ENCODE data around the gene FAM110D.

The FAM110D gene

GRCh38 chr1:26189331-26189730 lies 30.5 kb downstream of the FAM110D start:
- in situ Hi-C loops (cut with MboI; ENCODE audit: low pct_unique_long_range_greater_than_20kb, low sequenced_read_pairs, unreplicated experiment) = no loop called here
- DNase-seq (ENCODE audit: low spot score) = no peak
- no peak for TF ChIP-seq CTCF (IDR thresholded peaks at IDR 0.05; ENCODE audit: extremely low read depth, insufficient read depth, missing control alignments)

- DNase-seq (ENCODE audit: low spot score) = no peak
- TF ChIP-seq CTCF (IDR thresholded peaks at IDR 0.05; ENCODE audit: extremely low read depth, insufficient read depth, missing control alignments) = no peak
- in situ Hi-C loops (cut with MboI; ENCODE audit: low pct_unique_long_range_greater_than_20kb, low sequenced_read_pairs, unreplicated experiment) = no loop called here
Observed at GRCh38 chr1:26189751-26190275, 30.9 kb downstream of the FAM110D start.

GRCh38 chr1:26190373-26190987 lies 31.6 kb downstream of the FAM110D start, which contains the start of gene CATSPER4:
Gene CATSPER4 (plus strand): TSS chr1:26190602. CDS start chr1:26190628, 26 bp downstream.
- TF ChIP-seq CTCF (IDR thresholded peaks at IDR 0.05; ENCODE audit: extremely low read depth, insufficient read depth, missing control alignments) = peak; percentile 34
- peak; percentile 28 for DNase-seq (ENCODE audit: low spot score)
- in situ Hi-C loops (cut with MboI; ENCODE audit: low pct_unique_long_range_greater_than_20kb, low sequenced_read_pairs, unreplicated experiment) = no loop called here

- DNase-seq (ENCODE audit: low spot score) = peak; percentile 69
- in situ Hi-C loops (cut with MboI; ENCODE audit: low pct_unique_long_range_greater_than_20kb, low sequenced_read_pairs, unreplicated experiment) = no loop called here
- TF ChIP-seq CTCF (IDR thresholded peaks at IDR 0.05; ENCODE audit: extremely low read depth, insufficient read depth, missing control alignments) = no peak
Observed at GRCh38 chr1:26191739-26192138, 32.9 kb downstream of the FAM110D start.

GRCh38 chr1:26195805-26196204 lies 36.9 kb downstream of the FAM110D start:
- TF ChIP-seq CTCF (IDR thresholded peaks at IDR 0.05; ENCODE audit: extremely low read depth, insufficient read depth, missing control alignments) = no peak
- DNase-seq (ENCODE audit: low spot score) = no peak
- in situ Hi-C loops (cut with MboI; ENCODE audit: low pct_unique_long_range_greater_than_20kb, low sequenced_read_pairs, unreplicated experiment) = no loop called here

- in situ Hi-C loops (cut with MboI; ENCODE audit: low pct_unique_long_range_greater_than_20kb, low sequenced_read_pairs, unreplicated experiment) = no loop called here
- no peak for TF ChIP-seq CTCF (IDR thresholded peaks at IDR 0.05; ENCODE audit: extremely low read depth, insufficient read depth, missing control alignments)
Observed at GRCh38 chr1:26197301-26197700, 38.4 kb downstream of the FAM110D start.

More at GRCh38 chr1:26197301-26197700, 38.4 kb downstream of the FAM110D start:
- no peak for DNase-seq (ENCODE audit: low spot score)
